ENCODE measurements around the gene RNF186.
A peak's percentile ranks its signal among the peaks of the same experiment; 100 is the strongest.

Gene RNF186

DNA sequence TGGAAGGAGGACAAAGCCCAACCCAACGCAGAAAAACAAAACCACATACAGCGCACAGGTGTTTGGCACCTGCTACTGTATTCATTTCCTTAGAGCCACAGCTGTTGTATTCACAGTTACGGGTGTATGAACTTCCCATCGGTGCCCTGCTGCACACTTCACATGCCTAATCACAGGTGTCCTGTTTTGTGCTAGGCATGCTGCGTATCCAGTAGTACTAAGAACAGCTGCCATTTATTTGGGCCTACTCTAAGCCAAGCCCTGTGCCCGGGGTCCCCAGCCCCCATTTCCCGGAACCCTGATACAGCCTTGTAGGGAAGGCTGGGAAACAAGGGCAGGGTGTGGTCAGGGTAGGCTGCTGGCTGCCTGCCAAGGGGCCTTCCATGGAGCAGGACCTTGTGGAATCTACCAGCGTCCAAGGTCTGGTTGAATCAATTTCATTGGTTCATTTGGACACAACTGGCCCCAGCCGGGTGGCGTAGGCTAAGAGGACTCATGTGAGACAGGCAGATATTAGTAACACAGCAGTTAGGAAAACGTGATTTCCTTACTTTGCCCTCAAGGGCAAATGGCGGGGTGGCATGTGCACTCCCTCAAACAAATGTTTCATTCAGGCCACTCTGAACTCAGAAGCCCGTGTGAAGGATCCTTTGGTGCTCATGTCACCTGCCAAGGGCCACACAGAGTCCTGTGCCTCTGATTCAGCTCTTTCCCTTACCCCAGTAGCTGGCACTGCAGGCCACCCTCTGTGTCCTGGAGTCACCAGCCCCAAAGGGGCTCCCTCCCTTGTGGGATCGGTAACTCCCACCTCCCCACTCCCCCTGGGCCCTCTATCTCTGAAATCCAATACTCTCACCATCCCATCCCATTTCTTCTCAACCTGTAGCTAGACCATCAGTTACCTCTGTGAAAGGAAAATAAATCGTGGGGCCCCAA is 986 bp upstream of the RNF186 start:
- H3K4me1 Mint-ChIP-seq = peaks cover 3% of the 10 kb centered on the region
- no peaks in the 10 kb centered on the region for H3K9me3 Mint-ChIP-seq
- no peak overlapping the region for H3K4me3 Mint-ChIP-seq
- H3K27me3 Mint-ChIP-seq = peaks cover 8% of the 10 kb centered on the region
- no peak overlapping the region for H3K27ac Mint-ChIP-seq
- ATAC-seq (ENCODE audit: low read depth) = peak; percentile 50
- DNase-seq (ENCODE audit: low spot score in 2 of 2) = no peak
- H3K36me3 Mint-ChIP-seq = no peaks in the 10 kb centered on the region

- peaks cover 6% of the 10 kb centered on the region for H3K27me3 Mint-ChIP-seq
- no peaks in the 10 kb centered on the region for H3K36me3 Mint-ChIP-seq
- no peak for DNase-seq (ENCODE audit: low spot score in 2 of 2)
- no peak for ATAC-seq (ENCODE audit: low read depth)
- H3K27ac Mint-ChIP-seq = no peak overlapping the region
- H3K4me3 Mint-ChIP-seq = no peak overlapping the region
- H3K9me3 Mint-ChIP-seq = no peaks in the 10 kb centered on the region
- H3K4me1 Mint-ChIP-seq = peaks cover 3% of the 10 kb centered on the region
These were observed 830 bp downstream of the RNF186 start for GRCh38 chr1:19814244-19814661.

GRCh38 chr1:19813643-19813960 is 1.5 kb downstream of the RNF186 start:
- DNase-seq (ENCODE audit: low spot score in 2 of 2) (no peak), ATAC-seq (ENCODE audit: low read depth) (no peak)
- Mint-ChIP-seq H3K27me3 (peaks cover 6% of the 10 kb centered on the region), H3K9me3 (no peaks in the 10 kb centered on the region), H3K36me3 (no peaks in the 10 kb centered on the region), H3K27ac (no peak overlapping the region), H3K4me1 (peaks cover 3% of the 10 kb centered on the region), H3K4me3 (no peak overlapping the region)

DNA sequence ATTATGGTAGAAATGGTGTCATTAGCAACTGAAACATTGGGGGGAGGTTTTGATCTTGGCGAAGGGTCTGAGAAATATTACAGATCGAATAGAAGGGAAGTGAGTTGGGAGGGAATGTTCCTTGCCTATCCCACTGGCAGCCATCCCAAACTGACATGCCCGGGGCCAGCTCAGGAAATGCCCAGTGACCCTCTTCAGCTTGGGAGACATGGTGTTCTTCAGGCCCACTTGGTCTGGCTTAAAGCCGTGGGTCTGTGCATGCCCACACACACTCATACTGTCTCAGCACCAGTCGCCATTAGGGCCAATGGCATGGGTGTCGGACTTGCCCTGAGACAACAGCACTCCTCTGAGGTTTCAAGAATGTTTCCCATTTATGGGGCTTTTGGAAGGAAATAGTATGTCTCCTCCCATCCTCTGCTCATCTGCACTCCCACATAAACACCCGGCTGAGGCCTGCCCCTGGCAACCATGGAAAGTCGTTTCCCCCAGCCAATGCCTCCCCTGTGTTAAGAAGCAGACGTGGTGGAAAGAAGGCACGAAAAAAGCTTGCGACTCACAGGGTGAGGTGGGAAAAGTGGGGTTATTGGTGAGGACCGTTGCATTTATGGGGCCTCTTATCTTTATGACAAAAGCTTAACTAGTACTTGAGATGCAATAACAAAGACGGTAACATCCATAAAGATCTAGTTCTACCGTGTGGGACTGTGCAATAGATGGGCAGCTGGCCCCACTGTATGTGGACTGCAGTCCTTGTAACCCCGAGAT is 2.0 kb downstream of the RNF186 start:
- no peak overlapping the region for H3K4me3 Mint-ChIP-seq
- H3K27me3 Mint-ChIP-seq = peaks cover 6% of the 10 kb centered on the region
- H3K4me1 Mint-ChIP-seq = peaks cover 3% of the 10 kb centered on the region
- no peak overlapping the region for H3K27ac Mint-ChIP-seq
- DNase-seq (ENCODE audit: low spot score in 2 of 2) (no peak), ATAC-seq (ENCODE audit: low read depth) (no peak)
- no peaks in the 10 kb centered on the region for H3K36me3 Mint-ChIP-seq
- no peaks in the 10 kb centered on the region for H3K9me3 Mint-ChIP-seq

GRCh38 chr1:19811206-19811851 is 3.8 kb downstream of the RNF186 start:
- Mint-ChIP-seq H3K9me3 (no peaks in the 10 kb centered on the region), H3K4me3 (no peak overlapping the region), H3K27ac (no peak overlapping the region), H3K27me3 (peaks cover 4% of the 10 kb centered on the region), H3K36me3 (no peaks in the 10 kb centered on the region), H3K4me1 (peaks cover 3% of the 10 kb centered on the region)
- DNase-seq (ENCODE audit: low spot score in 2 of 2) = no peak
- peak; percentile 51 for ATAC-seq (ENCODE audit: low read depth)

GRCh38 chr1:19809044-19809750 is 5.9 kb downstream of the RNF186 start:
- ATAC-seq (ENCODE audit: low read depth) (no peak), DNase-seq (ENCODE audit: low spot score in 2 of 2) (no peak)
- peaks cover 3% of the 10 kb centered on the region for H3K27me3 Mint-ChIP-seq
- peaks cover under 1% of the 10 kb centered on the region for H3K4me1 Mint-ChIP-seq
- no peaks in the 10 kb centered on the region for H3K9me3 Mint-ChIP-seq
- H3K36me3 Mint-ChIP-seq = no peaks in the 10 kb centered on the region
- H3K4me3 Mint-ChIP-seq = no peak overlapping the region
- H3K27ac Mint-ChIP-seq = no peak overlapping the region

DNA sequence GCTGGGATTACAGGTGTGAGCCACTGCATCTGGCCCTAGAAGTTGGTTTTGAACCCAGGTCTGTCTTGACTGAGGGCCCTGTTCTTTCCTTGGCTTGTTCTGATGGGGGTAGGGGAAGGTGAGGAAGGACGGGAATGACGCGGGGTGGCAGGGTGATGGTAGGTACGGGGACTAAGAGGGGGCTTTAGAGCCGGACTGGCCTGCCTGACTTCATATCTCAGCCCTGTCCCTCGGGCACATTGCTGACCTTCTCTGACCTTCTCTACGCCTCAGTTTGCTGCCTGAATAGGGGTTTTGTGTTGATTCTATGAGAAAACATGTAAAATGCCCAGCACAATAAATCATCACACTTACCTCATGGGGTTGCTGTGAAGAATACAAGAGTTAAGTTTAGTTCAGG is 6.7 kb downstream of the RNF186 start:
- Mint-ChIP-seq H3K27ac (no peak overlapping the region), H3K9me3 (no peaks in the 10 kb centered on the region), H3K27me3 (peaks cover 2% of the 10 kb centered on the region), H3K4me1 (no peaks in the 10 kb centered on the region), H3K36me3 (no peaks in the 10 kb centered on the region), H3K4me3 (no peak overlapping the region)
- DNase-seq (ENCODE audit: low spot score in 2 of 2) (no peak), ATAC-seq (ENCODE audit: low read depth) (no peak)

GRCh38 chr1:19804831-19805251 is 10.2 kb downstream of the RNF186 start:
- Mint-ChIP-seq H3K4me3 (no peak overlapping the region), H3K9me3 (no peaks in the 10 kb centered on the region), H3K4me1 (peaks cover 2% of the 10 kb centered on the region), H3K27ac (no peak overlapping the region), H3K27me3 (peaks cover 2% of the 10 kb centered on the region), H3K36me3 (no peaks in the 10 kb centered on the region)
- ATAC-seq (ENCODE audit: low read depth) = no peak
- no peak for DNase-seq (ENCODE audit: low spot score in 2 of 2)

GRCh38 chr1:19802269-19802668 is 12.8 kb downstream of the RNF186 start:
- ATAC-seq (ENCODE audit: low read depth) (no peak), DNase-seq (ENCODE audit: low spot score in 2 of 2) (no peak)
- peaks cover under 1% of the 10 kb centered on the region for H3K36me3 Mint-ChIP-seq
- H3K9me3 Mint-ChIP-seq = no peaks in the 10 kb centered on the region
- H3K27me3 Mint-ChIP-seq = peaks cover 2% of the 10 kb centered on the region
- no peak overlapping the region for H3K4me3 Mint-ChIP-seq
- peaks cover 11% of the 10 kb centered on the region for H3K4me1 Mint-ChIP-seq
- H3K27ac Mint-ChIP-seq = no peak overlapping the region

DNA sequence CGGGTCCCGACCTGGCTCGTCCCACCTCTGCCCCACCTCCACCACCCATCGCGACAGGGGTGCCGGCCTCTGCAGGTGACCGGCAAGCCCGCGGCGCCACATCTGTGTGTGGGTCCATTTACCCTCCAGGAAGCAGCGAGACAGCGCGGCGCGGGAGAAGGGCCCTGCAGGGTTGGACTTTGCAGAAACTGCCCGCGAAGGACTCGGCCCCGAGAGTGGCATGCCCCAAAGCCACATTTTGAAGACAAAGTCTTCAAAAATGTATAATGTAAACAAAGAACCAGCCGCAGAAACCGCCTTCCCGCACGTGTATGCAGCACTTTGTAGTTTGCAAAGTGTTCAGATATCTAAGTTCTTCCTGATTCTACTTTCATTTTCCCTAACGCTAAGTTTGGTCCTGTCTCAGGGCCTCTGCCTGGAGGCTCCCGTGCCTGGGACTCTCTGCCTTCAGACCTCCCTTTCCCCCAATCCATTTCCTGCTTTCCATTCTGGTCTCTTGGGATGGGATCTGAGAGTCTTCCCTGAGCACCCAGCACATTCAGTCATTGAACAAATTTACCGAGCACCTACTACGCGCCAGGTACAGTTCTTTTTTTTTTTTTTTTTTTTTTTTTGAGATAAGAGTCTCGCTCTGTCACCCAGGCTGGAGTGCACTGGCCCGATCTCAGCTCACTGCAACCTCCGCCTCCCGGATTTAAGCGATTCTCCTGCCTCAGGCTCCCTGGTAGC is 14.8 kb downstream of the RNF186 start:
- peaks cover 13% of the 10 kb centered on the region for H3K4me1 Mint-ChIP-seq
- DNase-seq (ENCODE audit: low spot score in 2 of 2) (peak; percentile 11 to 59), ATAC-seq (ENCODE audit: low read depth) (peak; percentile 58)
- peaks cover 4% of the 10 kb centered on the region for H3K36me3 Mint-ChIP-seq
- H3K9me3 Mint-ChIP-seq = no peaks in the 10 kb centered on the region
- H3K27me3 Mint-ChIP-seq = peaks cover 2% of the 10 kb centered on the region
- peak overlapping the region; percentile 92 for H3K4me3 Mint-ChIP-seq
- H3K27ac Mint-ChIP-seq = peak overlapping the region; percentile 76

GRCh38 chr1:19799230-19800075 is 15.6 kb downstream of the RNF186 start, which contains the start of gene TMCO4:
Gene TMCO4 (minus strand): TSS chr1:19799916. CDS start chr1:19780758, 19,158 bp downstream.
- Mint-ChIP-seq H3K27ac (peak within 1 kb of the TSS; percentile 95), H3K4me3 (peak within 1 kb of the TSS; percentile 92), H3K27me3 (no peaks in the 10 kb centered on the region), H3K9me3 (peaks cover 2% of the 10 kb centered on the region), H3K36me3 (peaks cover 7% of the 10 kb centered on the region), H3K4me1 (peaks cover 17% of the 10 kb centered on the region)
- ATAC-seq (ENCODE audit: low read depth) = peak; percentile 71
- DNase-seq (ENCODE audit: low spot score in 2 of 2) = peak; percentile 23 to 53

DNA sequence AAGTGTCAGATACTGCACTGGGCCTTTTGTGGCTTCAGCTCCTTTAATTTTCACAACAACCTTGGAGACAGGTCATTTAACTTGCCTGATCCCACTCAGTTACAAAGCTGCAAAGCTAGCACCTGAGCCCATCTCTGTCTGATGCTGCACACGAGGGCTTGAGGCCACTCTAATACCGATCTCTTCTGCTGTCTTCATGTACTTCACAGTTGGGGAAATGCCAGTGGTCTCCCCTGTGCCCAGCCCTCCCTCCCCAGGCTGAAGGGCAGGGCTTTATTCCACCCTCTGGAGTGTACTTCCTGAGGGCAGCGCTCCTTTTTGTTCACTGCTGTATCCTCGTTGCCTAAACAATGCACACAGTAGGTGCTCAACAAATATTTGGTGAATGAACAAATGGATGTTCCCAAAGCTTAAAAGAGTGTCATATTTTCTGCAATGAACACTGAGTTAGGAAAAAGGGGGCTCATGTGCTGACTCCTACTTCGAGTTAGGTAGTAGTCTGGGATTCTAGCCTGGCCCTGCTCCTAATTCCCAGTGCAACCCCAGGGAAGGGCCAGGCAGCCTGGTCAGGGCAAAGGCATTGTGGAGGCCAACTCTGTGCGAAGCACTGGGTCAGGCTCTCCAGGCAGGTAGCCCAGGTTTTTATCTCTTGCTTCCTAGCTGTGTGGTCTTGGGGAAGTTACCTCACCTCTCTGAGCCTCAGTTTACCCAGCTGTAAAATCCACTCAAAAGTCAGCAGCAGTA is 16.4 kb downstream of the RNF186 start:
- Mint-ChIP-seq H3K27me3 (no peaks in the 10 kb centered on the region), H3K4me3 (peak overlapping the region; percentile 84), H3K36me3 (peaks cover 7% of the 10 kb centered on the region), H3K9me3 (peaks cover 2% of the 10 kb centered on the region), H3K4me1 (peaks cover 22% of the 10 kb centered on the region), H3K27ac (peak overlapping the region; percentile 95)
- ATAC-seq (ENCODE audit: low read depth) = no peak
- no peak for DNase-seq (ENCODE audit: low spot score in 2 of 2)
